Cerebellar nuclear complex (tissue), 1 donor: ENCODE results near the gene LIN28B.

Experiments
- DNase-seq, 2 experiments: peaks; one replicate each; lab custom pipeline; 2025; lab: John Stamatoyannopoulos, UW

Gene LIN28B

GRCh38 chr6:105111871-105112270, 155.0 kb downstream of the LIN28B start:
- no peak for DNase-seq

GRCh38 chr6:105112577-105112976, 155.7 kb downstream of the LIN28B start:
- no peak for DNase-seq

DNA sequence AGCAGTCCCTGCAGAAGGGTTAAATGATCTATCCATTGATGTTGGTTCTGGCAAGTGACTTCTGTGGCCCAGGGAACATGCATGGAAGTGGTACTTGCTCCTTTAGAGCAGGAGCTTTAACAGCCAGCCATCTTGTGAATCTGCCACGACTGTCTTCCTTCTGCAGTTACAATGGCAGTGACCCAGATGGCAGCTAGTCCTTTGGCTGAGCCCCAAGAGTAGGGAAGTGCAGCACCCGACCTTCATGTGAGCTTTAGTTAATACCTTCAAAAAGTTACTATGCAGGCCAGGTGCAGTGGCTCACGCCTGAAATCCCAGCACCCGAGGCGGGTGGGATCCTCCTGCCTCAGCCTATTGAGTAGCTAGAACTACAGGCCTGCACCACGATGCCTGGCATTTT, 156.5 kb downstream of the LIN28B start:
- DNase-seq, result no peak

- no peak for DNase-seq
These were observed 159.2 kb downstream of the LIN28B start for GRCh38 chr6:105116150-105116549.

GRCh38 chr6:105120570-105120969, 163.7 kb downstream of the LIN28B start:
- DNase-seq, result no peak

- no peak for DNase-seq
These were observed 165.1 kb downstream of the LIN28B start for GRCh38 chr6:105121981-105122380.

GRCh38 chr6:105122717-105123116, 165.8 kb downstream of the LIN28B start:
- DNase-seq, result no peak
